22Rv1 (cell line): Measurements from ENCODE around the gene ABLIM2.

Source experiments
- ZFX ChIP-seq: fragments of 450-650 bp; IDR thresholded peaks from 2 replicates; pipeline ENCODE4 v1.6.1; 2017; ENCODE audit warnings: antibody characterized with exemption, borderline replicate concordance
- TF ChIP-seq, protein P1 (sequence below): fragments of 450-650 bp; IDR thresholded peaks from 2 replicates; pipeline ENCODE4 v1.5.1; 2017; ENCODE audit warnings: mild to moderate bottlenecking

DNA sequence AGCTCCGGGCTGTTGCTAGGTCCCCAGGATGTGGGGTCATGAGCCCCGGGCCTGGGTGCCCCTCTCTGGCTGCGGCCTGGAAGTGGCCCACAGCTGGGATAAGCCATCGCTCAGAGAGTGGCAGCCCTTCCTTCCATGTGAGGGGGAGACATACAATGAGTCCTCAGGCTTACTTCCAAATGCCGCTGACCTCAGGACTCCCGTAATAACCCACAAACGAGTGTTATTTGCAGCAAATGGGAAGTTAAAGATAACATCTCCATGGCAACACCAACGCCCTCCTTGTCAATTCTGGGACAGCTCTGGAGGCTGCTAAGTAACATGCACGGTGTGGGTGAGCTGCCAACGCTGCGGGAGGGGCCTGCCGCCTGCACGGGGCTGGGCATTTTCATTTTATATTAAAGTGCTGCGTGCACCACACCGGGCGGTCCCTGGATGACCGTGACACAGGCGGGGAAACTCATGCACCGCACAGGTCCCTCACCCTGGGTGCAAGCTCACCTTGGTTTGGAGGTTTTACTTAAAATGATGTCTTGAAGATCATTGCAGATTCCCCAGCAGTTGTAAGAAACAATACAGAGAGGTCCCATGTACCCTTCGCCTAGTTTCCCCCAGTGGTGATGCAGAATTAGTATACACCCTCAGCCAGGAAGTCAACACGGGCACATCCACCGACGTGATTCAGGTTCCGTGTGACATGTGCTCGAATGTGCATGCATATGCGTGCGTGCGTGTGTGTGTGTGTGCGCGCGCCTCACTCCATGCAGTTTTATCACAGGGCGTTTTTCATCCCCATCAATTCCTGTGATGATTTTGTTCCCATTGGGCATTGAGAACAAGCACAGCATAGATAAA, 79.4 kb downstream of the ABLIM2 start:
- TF ChIP-seq, protein P1, sequence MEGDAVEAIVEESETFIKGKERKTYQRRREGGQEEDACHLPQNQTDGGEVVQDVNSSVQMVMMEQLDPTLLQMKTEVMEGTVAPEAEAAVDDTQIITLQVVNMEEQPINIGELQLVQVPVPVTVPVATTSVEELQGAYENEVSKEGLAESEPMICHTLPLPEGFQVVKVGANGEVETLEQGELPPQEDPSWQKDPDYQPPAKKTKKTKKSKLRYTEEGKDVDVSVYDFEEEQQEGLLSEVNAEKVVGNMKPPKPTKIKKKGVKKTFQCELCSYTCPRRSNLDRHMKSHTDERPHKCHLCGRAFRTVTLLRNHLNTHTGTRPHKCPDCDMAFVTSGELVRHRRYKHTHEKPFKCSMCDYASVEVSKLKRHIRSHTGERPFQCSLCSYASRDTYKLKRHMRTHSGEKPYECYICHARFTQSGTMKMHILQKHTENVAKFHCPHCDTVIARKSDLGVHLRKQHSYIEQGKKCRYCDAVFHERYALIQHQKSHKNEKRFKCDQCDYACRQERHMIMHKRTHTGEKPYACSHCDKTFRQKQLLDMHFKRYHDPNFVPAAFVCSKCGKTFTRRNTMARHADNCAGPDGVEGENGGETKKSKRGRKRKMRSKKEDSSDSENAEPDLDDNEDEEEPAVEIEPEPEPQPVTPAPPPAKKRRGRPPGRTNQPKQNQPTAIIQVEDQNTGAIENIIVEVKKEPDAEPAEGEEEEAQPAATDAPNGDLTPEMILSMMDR = no peak
- TF ChIP-seq ZFX = no peak
